ENCODE measurements around the gene ALG12.

Gene ALG12

GRCh38 chr22:49917974-49918910 lies at the start of gene ALG12, which contains the start of gene CRELD2:
TSS of gene ALG12 (minus strand) at chr22:49918438. CDS start at chr22:49913765, 4,673 bp downstream.
TSS of gene CRELD2 (plus strand) at chr22:49918634. CDS start at chr22:49918770, 136 bp downstream.
- no peaks in the 10 kb centered on the region for H3K27me3 Mint-ChIP-seq (ENCODE audit: low read depth)
- H3K9me3 Mint-ChIP-seq: no peaks in the 10 kb centered on the region
- peak within 1 kb of the TSS; percentile 88 for H3K4me3 Mint-ChIP-seq
- peaks cover 18% of the 10 kb centered on the region for H3K36me3 Mint-ChIP-seq (ENCODE audit: low read depth)
- H3K27ac Mint-ChIP-seq: peak within 1 kb of the TSS; percentile 90
- peak; percentile 96 for DNase-seq (ENCODE audit: low spot score)
- peaks cover 15% of the 10 kb centered on the region for H3K4me1 Mint-ChIP-seq (ENCODE audit: low read depth)

GRCh38 chr22:49967706-49968208 lies 49.5 kb upstream of the ALG12 start:
- Mint-ChIP-seq H3K4me1 (ENCODE audit: low read depth) (peaks cover 11% of the 10 kb centered on the region), H3K9me3 (no peaks in the 10 kb centered on the region), H3K27ac (peak overlapping the region; percentile 15), H3K4me3 (no peak overlapping the region), H3K27me3 (ENCODE audit: low read depth) (no peaks in the 10 kb centered on the region), H3K36me3 (ENCODE audit: low read depth) (peaks cover 16% of the 10 kb centered on the region)
- DNase-seq (ENCODE audit: low spot score): no peak

- no peak overlapping the region for H3K4me3 Mint-ChIP-seq
- DNase-seq (ENCODE audit: low spot score): no peak
- H3K27me3 Mint-ChIP-seq (ENCODE audit: low read depth): no peaks in the 10 kb centered on the region
- H3K9me3 Mint-ChIP-seq: no peaks in the 10 kb centered on the region
- peak overlapping the region; percentile 15 for H3K27ac Mint-ChIP-seq
- H3K4me1 Mint-ChIP-seq (ENCODE audit: low read depth): peaks cover 11% of the 10 kb centered on the region
- peaks cover 19% of the 10 kb centered on the region for H3K36me3 Mint-ChIP-seq (ENCODE audit: low read depth)
Measured at GRCh38 chr22:49966774-49967705, 48.8 kb upstream of the ALG12 start.

GRCh38 chr22:49966041-49966773 lies 48.0 kb upstream of the ALG12 start:
- Mint-ChIP-seq H3K4me1 (ENCODE audit: low read depth) (peaks cover 11% of the 10 kb centered on the region), H3K9me3 (no peaks in the 10 kb centered on the region), H3K4me3 (no peak overlapping the region), H3K27ac (no peak overlapping the region), H3K27me3 (ENCODE audit: low read depth) (no peaks in the 10 kb centered on the region), H3K36me3 (ENCODE audit: low read depth) (peaks cover 25% of the 10 kb centered on the region)
- DNase-seq (ENCODE audit: low spot score): no peak

GRCh38 chr22:49965091-49966040 lies 47.1 kb upstream of the ALG12 start:
- H3K4me3 Mint-ChIP-seq: no peak overlapping the region
- no peaks in the 10 kb centered on the region for H3K9me3 Mint-ChIP-seq
- H3K4me1 Mint-ChIP-seq (ENCODE audit: low read depth): peaks cover 6% of the 10 kb centered on the region
- H3K27ac Mint-ChIP-seq: no peak overlapping the region
- no peaks in the 10 kb centered on the region for H3K27me3 Mint-ChIP-seq (ENCODE audit: low read depth)
- no peak for DNase-seq (ENCODE audit: low spot score)
- H3K36me3 Mint-ChIP-seq (ENCODE audit: low read depth): peaks cover 25% of the 10 kb centered on the region

GRCh38 chr22:49964136-49965090 lies 46.2 kb upstream of the ALG12 start:
- Mint-ChIP-seq H3K27ac (peak overlapping the region; percentile 71), H3K9me3 (no peaks in the 10 kb centered on the region), H3K27me3 (ENCODE audit: low read depth) (no peaks in the 10 kb centered on the region), H3K4me1 (ENCODE audit: low read depth) (peaks cover 9% of the 10 kb centered on the region), H3K4me3 (peak overlapping the region; percentile 65), H3K36me3 (ENCODE audit: low read depth) (peaks cover 25% of the 10 kb centered on the region)
- no peak for DNase-seq (ENCODE audit: low spot score)

- Mint-ChIP-seq H3K27ac (peak overlapping the region; percentile 71), H3K9me3 (no peaks in the 10 kb centered on the region), H3K4me3 (peak overlapping the region; percentile 65), H3K36me3 (ENCODE audit: low read depth) (peaks cover 25% of the 10 kb centered on the region), H3K27me3 (ENCODE audit: low read depth) (no peaks in the 10 kb centered on the region), H3K4me1 (ENCODE audit: low read depth) (peaks cover 12% of the 10 kb centered on the region)
- DNase-seq (ENCODE audit: low spot score): no peak
Measured at GRCh38 chr22:49963647-49964026, 45.4 kb upstream of the ALG12 start.

GRCh38 chr22:49962751-49963646 lies 44.8 kb upstream of the ALG12 start:
- Mint-ChIP-seq H3K4me1 (ENCODE audit: low read depth) (peaks cover 12% of the 10 kb centered on the region), H3K27ac (peak overlapping the region; percentile 75), H3K9me3 (no peaks in the 10 kb centered on the region), H3K27me3 (ENCODE audit: low read depth) (no peaks in the 10 kb centered on the region), H3K36me3 (ENCODE audit: low read depth) (peaks cover 25% of the 10 kb centered on the region), H3K4me3 (peak overlapping the region; percentile 65)
- no peak for DNase-seq (ENCODE audit: low spot score)

- Mint-ChIP-seq H3K27me3 (ENCODE audit: low read depth) (no peaks in the 10 kb centered on the region), H3K4me3 (peak overlapping the region; percentile 85), H3K9me3 (no peaks in the 10 kb centered on the region), H3K27ac (peak overlapping the region; percentile 85), H3K4me1 (ENCODE audit: low read depth) (peaks cover 12% of the 10 kb centered on the region), H3K36me3 (ENCODE audit: low read depth) (peaks cover 25% of the 10 kb centered on the region)
- peak; percentile 83 for DNase-seq (ENCODE audit: low spot score)
Measured at GRCh38 chr22:49962012-49962750, 43.9 kb upstream of the ALG12 start.

GRCh38 chr22:49961601-49962011 lies 43.4 kb upstream of the ALG12 start:
- Mint-ChIP-seq H3K4me1 (ENCODE audit: low read depth) (peaks cover 12% of the 10 kb centered on the region), H3K9me3 (no peaks in the 10 kb centered on the region), H3K27me3 (ENCODE audit: low read depth) (no peaks in the 10 kb centered on the region), H3K4me3 (peak overlapping the region; percentile 85), H3K27ac (peak overlapping the region; percentile 85), H3K36me3 (ENCODE audit: low read depth) (peaks cover 25% of the 10 kb centered on the region)
- DNase-seq (ENCODE audit: low spot score): no peak
